ENCODE results near the gene MS4A2.
"Not testable (repeated sequence)": the region's sequence is repeated elsewhere in the genome, so short reads cannot be mapped to it uniquely, and the experiment has no call there.

MS4A2 gene

DNA sequence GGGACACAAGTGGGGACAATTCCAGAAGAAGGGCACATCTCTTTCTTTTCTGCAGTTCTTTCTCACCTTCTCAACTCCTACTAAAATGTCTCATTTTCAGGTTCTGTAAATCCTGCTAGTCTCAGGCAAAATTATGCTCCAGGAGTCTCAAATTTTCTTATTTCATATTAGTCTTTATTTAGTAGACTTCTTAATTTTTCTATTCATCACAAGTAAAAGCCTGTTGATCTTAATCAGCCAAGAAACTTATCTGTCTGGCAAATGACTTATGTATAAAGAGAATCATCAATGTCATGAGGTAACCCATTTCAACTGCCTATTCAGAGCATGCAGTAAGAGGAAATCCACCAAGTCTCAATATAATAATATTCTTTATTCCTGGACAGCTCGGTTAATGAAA is at the start of gene MS4A2:
MS4A2 (plus strand) TSS at position 301 of the 400 bp plus-strand sequence. CDS start 102 bp downstream, outside the sequence.
- no peak for DNase-seq

DNA sequence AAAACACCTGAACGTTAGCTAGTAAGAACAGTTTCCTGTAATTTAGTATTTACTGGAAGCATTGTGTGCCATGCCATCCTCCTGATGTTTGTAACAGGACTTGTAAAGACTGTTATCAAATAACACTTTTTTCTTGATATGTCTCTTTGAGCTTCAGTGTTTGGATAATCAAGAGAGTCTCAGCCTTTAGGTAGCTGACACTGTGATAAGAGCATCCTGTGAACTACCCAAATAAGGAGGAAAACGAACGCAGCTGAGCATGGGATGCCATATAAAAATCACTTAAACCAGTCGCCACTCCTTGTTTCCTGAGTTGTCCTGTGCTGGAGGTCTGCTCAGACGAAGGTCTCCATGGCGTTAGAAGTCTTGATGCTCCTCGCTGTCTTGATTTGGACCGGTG is 48.4 kb upstream of the MS4A2 start, which contains the start of gene OOSP2:
OOSP2 (plus strand) TSS at position 301 of the 400 bp plus-strand sequence; CDS start at position 352, 51 bp downstream.
- DNase-seq = no peak

DNA sequence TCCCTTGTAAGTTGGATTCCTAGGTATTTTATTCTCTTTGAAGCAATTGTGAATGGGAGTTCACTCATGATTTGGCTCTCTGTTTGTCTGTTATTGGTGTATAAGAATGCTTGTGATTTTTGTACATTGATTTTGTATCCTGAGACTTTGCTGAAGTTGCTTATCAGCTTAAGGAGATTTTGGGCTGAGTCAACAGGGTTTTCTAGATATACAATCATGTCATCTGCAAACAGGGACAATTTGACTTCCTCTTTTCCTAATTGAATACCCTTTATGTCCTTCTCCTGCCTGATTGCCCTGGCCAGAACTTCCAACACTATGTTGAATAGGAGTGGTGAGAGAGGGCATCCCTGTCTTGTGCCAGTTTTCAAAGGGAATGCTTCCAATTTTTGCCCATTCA is 38.0 kb upstream of the MS4A2 start:
- DNase-seq = not testable (repeated sequence)

DNA sequence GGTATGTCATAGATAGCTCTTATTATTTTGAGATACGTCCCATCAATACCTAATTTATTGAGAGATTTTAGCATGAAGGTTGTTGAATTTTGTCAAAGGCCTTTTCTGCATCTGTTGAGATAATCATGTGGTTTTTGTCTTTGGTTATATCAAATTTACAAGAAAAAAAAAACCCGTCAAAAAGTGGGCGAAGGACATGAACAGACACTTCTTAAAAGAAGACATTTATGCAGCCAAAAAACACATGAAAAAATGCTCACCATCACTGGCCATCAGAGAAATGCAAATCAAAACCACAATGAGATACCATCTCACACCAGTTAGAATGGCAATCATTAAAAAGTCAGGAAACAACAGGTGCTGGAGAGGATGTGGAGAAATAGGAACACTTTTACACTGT is 37.6 kb upstream of the MS4A2 start:
- DNase-seq = not testable (repeated sequence)

DNA sequence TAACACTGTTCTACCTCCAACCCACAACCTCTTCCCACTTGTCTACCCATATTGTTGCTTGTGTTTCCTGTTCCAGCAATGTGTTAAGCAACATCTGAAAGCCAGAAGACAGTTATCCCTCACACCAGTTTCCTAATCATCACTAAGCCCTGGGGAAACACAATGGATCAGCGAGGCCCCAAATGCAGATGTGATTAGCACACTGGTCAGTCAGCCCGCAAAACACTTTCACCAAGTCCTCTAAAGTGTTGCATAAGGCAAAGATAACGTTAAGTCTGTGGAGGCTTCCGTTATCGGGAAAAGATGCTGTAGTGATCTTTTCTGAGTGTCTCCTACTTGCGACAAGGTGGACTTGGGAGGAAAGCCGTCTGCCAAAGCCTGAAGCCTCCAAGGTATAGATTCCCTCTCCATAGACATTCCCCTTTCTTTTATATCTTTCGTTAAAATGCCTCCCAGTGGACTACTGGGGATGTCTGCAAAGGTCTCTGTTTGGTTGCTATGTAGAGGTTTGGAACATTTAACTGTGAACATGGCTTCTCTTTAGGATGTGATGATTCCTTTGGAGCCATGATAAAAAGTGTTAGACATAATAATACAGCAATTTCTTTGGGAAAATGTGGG is 32.0 kb upstream of the MS4A2 start, which contains the start of gene MS4A3:
MS4A3 (plus strand) TSS at position 317 of the 621 bp plus-strand sequence. CDS start 4,496 bp downstream, outside the sequence.
- peak; percentile 52 to 57 (median 56) for DNase-seq

DNA sequence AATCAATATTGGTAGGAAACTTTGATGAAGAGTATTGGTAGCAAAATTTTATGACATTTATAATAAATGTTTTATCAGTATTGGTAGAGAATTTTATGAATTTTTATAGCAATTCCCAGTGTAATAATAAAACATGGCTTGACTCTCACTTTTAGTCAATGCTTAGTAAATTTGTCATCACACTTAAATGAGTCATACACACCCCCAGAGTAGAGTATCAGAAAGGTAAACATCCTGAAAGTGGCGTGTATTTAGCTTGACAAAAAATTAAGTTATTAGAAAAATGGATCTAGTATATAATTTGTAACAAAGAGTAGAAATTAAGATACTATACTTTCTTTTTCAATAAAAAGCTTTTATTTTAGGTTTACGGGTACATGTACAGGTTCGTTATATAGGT is 29.4 kb upstream of the MS4A2 start:
- no peak for DNase-seq

DNA sequence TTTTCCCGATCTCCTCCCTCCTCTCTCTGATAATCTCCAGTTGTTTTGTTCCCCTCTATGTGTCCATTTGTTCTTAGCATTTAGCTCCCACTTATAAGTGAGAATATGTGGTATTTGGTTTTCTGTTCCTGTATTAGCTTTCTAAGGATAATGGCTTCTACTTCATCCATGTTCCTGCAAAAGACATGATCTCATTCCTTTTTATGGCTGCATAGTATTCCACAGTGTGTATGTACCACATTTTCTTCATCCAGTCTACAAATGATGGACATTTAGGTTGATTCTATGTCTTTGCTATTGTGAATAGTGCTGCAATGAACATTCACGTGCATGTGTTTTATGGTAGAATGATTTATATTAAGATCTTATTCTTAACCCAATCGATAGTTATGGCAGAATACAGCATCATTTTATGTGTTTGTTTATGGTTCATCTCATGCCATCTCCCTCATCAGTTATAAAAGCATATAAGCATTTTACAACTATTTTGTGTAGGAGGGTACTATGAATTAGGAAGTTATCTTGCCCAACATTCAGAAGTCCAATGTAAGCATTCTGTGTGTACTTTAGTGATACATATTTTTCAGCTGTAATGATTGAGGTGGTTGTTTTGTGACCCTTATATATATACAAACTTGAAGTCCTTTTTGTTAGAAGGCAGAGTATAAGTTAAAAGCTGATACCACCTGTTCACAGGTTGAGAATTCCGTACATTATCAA is 28.8 kb upstream of the MS4A2 start:
- peak in 2 of 3 donors; percentile 35 to 49 for DNase-seq

DNA sequence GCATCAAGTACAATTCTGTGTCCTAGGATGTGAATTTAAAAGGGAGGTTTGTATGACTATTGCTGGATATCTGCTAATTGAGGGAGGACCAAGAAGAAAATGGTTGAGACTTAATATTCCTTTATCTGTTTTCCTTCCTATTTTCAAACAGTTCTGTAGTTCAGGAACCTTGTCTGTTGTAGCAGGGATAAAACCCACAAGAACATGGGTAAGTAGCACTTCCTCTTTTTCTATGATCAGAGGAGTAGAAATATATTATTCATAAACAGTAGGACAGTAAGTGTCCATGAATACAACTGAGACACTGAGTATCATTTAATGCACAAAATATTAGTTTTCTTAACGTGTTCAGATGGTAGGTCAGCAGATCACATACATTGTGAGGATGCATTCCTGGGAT is 24.4 kb upstream of the MS4A2 start:
- peak; percentile 36 to 72 (median 63) for DNase-seq

DNA sequence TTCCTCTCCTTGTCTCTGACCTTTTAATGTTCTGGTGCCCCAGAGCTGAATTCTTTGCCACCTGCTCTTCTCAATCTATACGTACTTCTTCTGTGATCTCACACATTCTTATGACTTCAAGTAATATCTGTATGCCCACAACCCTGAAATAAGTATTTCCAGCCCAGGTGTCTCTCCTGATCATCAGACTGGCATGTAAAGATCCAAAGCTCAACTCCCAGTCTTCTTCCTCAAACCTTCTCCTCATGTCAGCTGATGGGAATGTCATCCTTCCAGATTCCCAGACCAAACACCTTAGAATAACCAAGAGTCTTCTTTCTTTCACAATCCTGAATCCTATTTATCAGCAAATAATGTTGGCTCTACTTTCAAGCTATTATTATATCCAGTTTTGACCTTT is 22.7 kb upstream of the MS4A2 start:
- DNase-seq = no peak

DNA sequence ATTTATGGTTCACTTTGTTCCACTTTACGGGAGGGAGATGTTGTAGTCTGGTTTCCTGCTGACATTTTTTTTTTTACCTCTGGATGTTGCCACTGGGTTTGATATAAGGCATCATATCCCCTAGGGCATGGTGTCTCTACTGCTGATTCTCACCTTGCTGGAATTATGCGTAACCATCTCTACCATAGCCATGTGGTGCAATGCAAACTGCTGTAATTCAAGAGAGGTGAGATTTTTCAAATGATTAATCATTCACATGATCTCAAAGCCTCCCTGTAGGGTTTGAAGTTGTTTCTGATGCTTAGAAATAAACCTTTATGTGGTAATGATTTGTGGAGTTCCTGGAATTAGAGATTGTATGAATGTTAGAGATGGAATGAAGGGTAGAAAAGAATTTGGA is 19.0 kb upstream of the MS4A2 start:
- no peak for DNase-seq

DNA sequence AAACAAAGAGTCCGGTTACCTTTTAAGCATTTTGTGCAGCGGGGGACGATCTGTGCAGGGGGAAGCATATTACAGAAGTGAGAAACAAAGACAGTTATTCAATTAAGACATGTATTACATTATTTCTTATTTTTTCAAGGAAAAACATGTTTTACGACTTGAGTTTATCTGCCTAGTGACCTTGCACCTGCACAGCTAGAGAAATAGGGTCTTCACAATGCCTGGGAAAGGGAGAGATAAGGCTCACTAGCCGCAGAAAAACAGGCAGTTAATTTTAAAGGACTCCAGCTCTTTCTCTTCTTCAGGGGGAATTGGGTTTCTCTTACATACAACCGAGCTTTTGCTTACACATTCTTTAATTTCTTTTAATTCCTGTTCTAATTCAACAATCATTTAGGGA is 16.8 kb upstream of the MS4A2 start:
- DNase-seq = not testable (repeated sequence)

DNA sequence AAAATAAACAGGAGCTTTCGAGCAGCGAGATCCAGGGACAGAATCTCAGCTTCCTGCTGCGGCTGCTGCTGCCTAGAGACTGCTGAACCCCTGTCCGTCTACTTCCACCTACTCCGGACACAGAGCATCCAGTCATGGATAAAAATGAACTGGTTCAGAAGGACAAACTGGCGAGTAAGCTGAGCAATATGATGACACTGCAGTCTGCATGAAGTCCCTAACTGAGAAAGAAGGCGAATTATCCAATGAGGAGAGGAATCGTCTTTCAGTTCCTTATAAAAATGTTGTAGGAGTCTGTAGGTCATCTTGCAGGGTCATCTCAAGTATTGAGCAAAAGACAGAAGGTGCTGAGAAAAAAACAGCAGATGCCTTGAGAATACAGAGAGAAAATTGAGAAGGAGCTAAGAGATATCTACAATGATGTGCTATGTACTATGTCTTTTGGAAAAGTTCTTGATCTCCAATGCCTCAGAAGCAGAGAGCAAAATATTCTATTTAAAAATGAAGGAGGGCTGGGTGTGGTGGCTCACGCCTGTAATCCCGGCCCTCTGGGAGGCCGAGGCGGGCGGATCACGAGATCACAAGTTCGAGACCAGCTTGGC is 11.1 kb upstream of the MS4A2 start:
- peak; percentile 16 to 36 (median 22) for DNase-seq

DNA sequence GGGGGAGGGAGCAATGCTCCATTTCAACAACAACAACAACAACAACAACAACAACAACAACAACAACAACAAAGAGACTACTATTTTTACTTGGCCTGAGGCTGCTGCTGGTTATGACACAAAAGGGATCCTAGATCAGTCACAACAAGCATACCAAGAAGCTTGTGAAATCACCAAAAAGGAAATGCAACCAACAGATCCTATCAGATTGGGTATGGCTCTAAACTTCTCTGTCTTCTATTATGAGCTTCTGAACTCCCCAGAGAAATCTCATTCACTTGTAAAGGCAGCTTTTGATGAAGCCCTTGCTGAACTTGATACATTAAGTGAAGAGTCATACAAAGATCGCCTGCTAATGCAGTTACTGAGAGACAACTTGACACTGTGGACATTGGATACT is 10.5 kb upstream of the MS4A2 start:
- peak in 2 of 3 donors; percentile 21 to 38 for DNase-seq

DNA sequence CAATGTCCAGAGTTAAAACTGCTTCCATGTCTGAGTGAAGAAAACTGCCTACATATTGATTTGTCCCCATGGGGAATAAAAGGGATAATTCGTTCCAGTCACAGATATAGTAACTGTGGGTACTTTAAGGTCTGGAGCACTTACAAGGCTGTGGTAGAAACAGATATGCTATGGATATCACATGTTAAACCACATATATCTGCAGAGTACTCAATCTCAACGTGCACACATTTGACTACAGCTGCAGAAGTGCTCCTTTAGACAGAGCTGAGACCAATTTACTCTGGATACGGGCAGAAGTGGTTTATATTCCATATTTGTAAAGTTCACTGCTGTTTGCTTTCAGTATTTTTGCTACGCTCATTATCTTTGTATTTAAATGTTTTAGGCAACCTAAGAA is 9.7 kb upstream of the MS4A2 start:
- no peak for DNase-seq

DNA sequence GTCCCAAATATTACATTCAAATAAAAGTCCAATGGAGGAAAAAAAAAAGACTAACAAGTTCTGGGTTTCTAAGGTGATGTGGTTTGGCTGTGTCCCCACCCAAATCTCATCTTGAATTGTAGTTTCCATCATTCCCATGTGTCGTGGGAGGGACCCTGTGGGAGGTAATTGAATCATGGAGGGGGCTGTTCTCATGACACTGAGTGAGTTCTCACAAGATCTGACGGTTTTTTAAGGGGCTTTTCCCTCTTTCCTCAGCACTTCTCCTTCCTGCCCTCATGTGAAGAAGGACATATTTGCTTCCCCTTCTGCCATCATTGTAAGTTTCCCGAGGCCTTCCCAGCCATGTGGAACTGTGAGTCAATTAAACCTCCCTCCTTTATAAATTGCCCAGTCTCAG is 7.9 kb upstream of the MS4A2 start:
- DNase-seq = peak; percentile 49 to 74 (median 59)

DNA sequence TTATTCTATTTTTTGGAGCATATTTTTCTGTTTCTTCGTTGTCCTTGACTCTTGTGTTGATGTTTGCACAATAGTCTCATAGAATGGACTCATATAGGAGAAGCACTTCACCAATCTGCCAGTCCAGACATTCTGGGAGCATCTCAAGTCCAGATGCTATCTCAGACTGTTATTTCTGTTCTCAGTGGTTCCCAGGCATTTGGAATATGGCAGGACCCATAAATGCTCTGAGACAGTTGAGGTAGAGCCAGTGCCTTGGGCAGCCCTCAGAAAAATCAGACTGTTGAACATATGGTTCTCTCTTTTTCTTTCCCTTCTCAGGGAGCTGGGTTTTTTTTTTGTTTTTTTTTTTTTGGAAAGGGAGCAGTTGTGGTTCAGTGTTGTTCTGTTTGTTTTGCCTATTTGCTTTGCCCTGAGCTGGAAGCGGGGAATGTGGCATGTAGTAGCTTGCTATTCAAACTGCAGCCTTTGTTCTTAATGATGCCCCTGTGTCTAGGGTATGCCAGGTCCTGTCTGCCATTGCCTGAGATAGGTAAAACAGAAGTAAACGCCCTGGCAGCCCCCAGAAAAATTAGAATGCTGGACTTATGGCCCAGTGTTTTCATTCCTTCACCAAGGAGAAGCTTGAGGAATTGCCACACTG is 3.7 kb upstream of the MS4A2 start:
- DNase-seq = no peak

DNA sequence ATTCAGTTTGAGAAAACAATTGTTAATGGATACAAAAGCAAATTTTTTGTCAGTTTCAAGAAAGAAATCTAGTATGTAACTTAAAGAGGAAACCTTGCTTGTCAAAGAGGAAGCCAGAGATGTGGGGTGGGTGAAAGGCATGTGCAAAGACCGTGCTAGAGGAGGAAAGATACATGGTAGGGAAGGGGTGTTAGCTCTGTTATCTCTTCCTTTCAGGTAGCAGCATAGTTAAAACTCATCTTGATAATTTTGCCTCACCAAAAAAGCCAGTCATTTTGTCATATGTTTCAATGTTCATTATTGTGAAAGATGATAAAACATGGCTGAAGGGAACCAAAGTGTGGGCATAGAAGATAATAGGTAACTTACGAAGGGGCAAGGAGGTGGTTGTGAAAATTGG is 2.6 kb upstream of the MS4A2 start:
- DNase-seq = no peak

DNA sequence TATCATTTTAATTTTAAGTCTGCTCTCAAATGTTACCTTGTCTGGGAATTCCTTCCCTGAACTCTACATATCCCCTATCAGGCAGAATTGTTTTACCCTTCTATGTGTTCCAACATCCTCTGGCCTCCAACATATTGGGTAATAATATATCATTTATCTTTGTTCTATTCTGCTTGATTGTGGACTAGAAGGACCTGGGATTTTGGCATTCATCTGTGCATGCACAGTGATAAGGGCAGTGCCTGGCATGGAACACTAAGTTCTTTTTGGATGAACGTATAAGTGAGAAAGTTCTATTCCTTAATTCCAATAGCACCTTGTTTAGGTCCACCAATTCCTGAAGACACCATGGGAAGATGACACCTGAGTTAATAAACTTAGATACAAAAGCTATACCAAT is 1.2 kb upstream of the MS4A2 start:
- no peak for DNase-seq

DNA sequence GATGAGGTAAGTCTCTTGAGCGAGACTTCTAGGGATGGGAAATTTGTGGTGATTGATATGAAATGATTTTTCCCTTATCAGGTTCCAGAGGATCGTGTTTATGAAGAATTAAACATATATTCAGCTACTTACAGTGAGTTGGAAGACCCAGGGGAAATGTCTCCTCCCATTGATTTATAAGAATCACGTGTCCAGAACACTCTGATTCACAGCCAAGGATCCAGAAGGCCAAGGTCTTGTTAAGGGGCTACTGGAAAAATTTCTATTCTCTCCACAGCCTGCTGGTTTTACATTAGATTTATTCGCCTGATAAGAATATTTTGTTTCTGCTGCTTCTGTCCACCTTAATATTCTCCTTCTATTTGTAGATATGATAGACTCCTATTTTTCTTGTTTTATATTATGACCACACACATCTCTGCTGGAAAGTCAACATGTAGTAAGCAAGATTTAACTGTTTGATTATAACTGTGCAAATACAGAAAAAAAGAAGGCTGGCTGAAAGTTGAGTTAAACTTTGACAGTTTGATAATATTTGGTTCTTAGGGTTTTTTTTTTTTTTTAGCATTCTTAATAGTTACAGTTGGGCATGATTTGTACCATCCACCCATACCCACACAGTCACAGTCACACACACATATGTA is 7.1 kb downstream of the MS4A2 start:
- no peak for DNase-seq

DNA sequence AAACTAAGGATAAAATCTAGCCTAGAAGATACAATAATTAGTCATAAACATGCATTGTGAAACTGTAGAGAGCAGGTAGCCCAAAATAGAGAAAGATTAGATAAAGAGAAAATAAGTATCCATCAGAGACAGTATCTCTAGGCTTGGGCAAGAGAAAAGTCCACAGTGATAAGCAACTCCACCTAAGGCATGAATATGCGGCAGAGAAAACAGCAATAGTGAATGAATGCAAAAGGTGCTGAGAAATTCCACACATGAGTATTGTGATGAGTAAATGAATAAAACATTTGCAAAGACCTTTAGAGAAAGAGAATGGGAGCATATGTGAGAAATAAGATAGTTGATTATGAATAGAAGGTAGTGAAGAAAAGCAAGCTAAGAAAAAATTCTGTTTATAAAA is 8.7 kb downstream of the MS4A2 start:
- DNase-seq = no peak

DNA sequence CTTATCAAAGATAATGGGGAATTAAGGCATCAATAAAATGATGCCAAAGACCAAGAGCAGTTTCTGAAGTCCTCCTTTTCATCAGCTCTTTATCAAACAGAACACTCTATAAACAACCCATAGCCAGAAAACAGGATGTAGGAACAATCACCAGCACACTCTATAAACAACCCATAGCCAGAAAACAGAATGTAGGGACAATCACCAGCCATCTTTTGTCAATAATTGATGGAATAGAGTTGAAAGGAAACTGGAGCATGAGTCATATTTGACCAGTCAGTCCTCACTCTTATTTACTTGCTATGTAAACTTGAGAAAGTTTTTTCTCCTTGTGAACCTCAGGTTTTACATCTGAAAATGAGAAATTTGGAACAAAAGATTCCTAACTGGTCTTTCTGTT is 10.0 kb downstream of the MS4A2 start:
- DNase-seq = no peak

DNA sequence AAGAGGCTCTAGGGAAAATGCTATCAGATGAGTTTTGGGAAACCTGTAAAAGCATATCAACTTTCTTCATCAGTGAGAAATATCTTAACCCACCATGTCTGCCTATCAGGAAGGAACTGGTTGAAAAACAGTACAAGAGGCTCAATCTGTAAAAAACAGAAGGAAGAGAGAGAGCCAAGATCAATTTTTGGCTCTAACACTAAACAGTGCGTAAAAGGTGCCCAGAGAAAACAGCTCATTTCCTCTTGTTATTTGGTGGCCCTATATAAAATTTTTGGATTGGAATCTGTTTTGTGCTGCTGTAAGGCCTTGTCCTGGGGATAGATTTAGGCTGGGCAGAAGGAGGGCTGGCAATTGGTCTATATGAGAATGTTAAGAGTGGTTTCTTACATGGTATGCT is 12.1 kb downstream of the MS4A2 start:
- no peak for DNase-seq

DNA sequence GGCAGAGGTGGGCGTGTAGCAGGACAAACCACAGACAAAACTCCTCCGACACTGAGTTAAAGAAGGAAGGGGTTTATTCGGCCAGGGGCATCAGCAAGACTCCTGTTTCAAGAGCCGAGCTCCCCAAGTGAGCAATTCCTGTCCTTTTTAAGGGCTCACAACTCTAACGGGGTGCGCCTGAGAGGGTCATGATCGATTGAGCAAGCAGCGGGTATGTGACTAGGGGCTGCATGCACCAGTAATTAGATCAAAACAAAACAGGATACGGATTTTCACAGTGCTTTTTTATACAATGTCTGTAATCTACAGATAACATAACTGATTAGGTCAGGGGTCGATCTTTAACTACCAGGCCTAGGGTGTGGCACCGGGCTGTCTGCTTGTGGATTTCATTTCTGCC is 12.9 kb downstream of the MS4A2 start:
- DNase-seq = not testable (repeated sequence)

All from suppressor macrophage treated with lipopolysaccharide for 1 hour (primary cell).